Chondrocyte (in vitro differentiated cells): ENCODE measurements around the gene SLAMF8. TPM values are rescaled to one million over a fixed set of nuclear protein-coding genes. Genes with fewer than 3 reads are reported as not detected.

ENCODE experiments used
- DNase-seq: peaks from one replicate; pipeline ENCODE4 v3.0.0; 2021; ENCODE audit warnings: mixed read lengths, low spot score
- H3K27ac Mint-ChIP-seq: one replicate; pipeline ENCODE4 v1.8.0; 2021; ENCODE audit warnings: mild to moderate bottlenecking, moderate library complexity, mixed read lengths; ENCODE audit not compliant: unreplicated experiment
- H3K27me3 Mint-ChIP-seq: 2 replicates; pipeline ENCODE4 v1.8.0; 2021; ENCODE audit warnings: low read depth, mixed read lengths
- H3K36me3 Mint-ChIP-seq: 2 replicates; pipeline ENCODE4 v1.8.0; 2021; ENCODE audit warnings: low read depth, mixed read lengths
- H3K4me1 Mint-ChIP-seq: 2 replicates; pipeline ENCODE4 v1.8.0; 2021; ENCODE audit warnings: low read depth, mild to moderate bottlenecking, mixed read lengths
- H3K4me3 Mint-ChIP-seq: one replicate; pipeline ENCODE4 v1.8.0; 2021; ENCODE audit warnings: mild to moderate bottlenecking, moderate library complexity, mixed read lengths; ENCODE audit not compliant: unreplicated experiment
- H3K9me3 Mint-ChIP-seq: 2 replicates; pipeline ENCODE4 v1.8.0; 2021; ENCODE audit warnings: low read depth, mixed read lengths
- CTCF ChIP-seq: fragments of 200-600 bp; sonication (generic); IDR thresholded peaks from 2 replicates; pipeline ENCODE4 v1.5.0; 2021; ENCODE audit warnings: antibody characterized with exemption, mild to moderate bottlenecking, moderate library complexity
- total RNA-seq: library from RNA; stranded (reverse); gene quantifications from 3 replicates; pipeline ENCODE4 v1.2.1, GENCODE V29; 2021

The SLAMF8 gene
- total RNA-seq, 1 donor from 2014 or later: not detected

- no peaks in the 10 kb centered on the region for H3K9me3 Mint-ChIP-seq
Observed at GRCh38 chr1:159827549-159827948, 876 bp downstream of the SLAMF8 start.

GRCh38 chr1:159828176-159828575, 1.5 kb downstream of the SLAMF8 start:
- Mint-ChIP-seq H3K4me1 (peaks cover 23% of the 10 kb centered on the region), H3K9me3 (no peaks in the 10 kb centered on the region), H3K36me3 (no peaks in the 10 kb centered on the region), H3K27ac (no peak overlapping the region), H3K4me3 (no peak overlapping the region), H3K27me3 (peaks cover 5% of the 10 kb centered on the region)
- no peak for TF ChIP-seq CTCF
- no peak for DNase-seq

More at GRCh38 chr1:159827549-159827948, 876 bp downstream of the SLAMF8 start:
- Mint-ChIP-seq H3K4me1 (peaks cover 23% of the 10 kb centered on the region), H3K36me3 (no peaks in the 10 kb centered on the region), H3K27ac (no peak overlapping the region), H3K27me3 (peaks cover 9% of the 10 kb centered on the region), H3K4me3 (no peak overlapping the region)
- TF ChIP-seq CTCF: no peak
- DNase-seq: no peak

GRCh38 chr1:159828581-159829272, 2.1 kb downstream of the SLAMF8 start:
- TF ChIP-seq CTCF: no peak
- no peak for DNase-seq
- Mint-ChIP-seq H3K4me1 (peaks cover 23% of the 10 kb centered on the region), H3K36me3 (no peaks in the 10 kb centered on the region), H3K27me3 (no peaks in the 10 kb centered on the region), H3K27ac (no peak overlapping the region), H3K9me3 (no peaks in the 10 kb centered on the region), H3K4me3 (no peak overlapping the region)

- Mint-ChIP-seq H3K27me3 (no peaks in the 10 kb centered on the region), H3K27ac (no peak overlapping the region), H3K4me3 (no peak overlapping the region), H3K36me3 (no peaks in the 10 kb centered on the region), H3K4me1 (peaks cover 23% of the 10 kb centered on the region), H3K9me3 (no peaks in the 10 kb centered on the region)
- DNase-seq: no peak
- TF ChIP-seq CTCF: peak; percentile 63
Observed at GRCh38 chr1:159829273-159829634, 2.6 kb downstream of the SLAMF8 start.

GRCh38 chr1:159829822-159830465, 3.3 kb downstream of the SLAMF8 start:
- Mint-ChIP-seq H3K9me3 (no peaks in the 10 kb centered on the region), H3K36me3 (no peaks in the 10 kb centered on the region), H3K4me1 (peaks cover 23% of the 10 kb centered on the region), H3K27ac (peak overlapping the region; percentile 45), H3K27me3 (no peaks in the 10 kb centered on the region), H3K4me3 (no peak overlapping the region)
- DNase-seq: no peak
- no peak for TF ChIP-seq CTCF
